Fibroblast of lung (primary cell): Measurements from ENCODE around the gene GARNL3. TPM values are rescaled to one million over a fixed set of nuclear protein-coding genes. Genes with fewer than 3 reads are reported as not detected.

Source experiments
- DNase-seq, 2 donors: peaks; one replicate each; pipeline versions ENCODE4 v3.0.0 to v3.0.0-alpha.2; 2010; ENCODE audit warnings: low read depth in 2 of 2
- H2AFZ ChIP-seq: 2 replicates; pipeline ENCODE4 v1.5.1; 2012; ENCODE audit warnings: low read length, control low read depth, inconsistent platforms
- H3K27ac ChIP-seq: 2 replicates; pipeline ENCODE4 v1.5.1; 2011; ENCODE audit warnings: low read length, control low read depth; ENCODE audit not compliant: insufficient read depth
- H3K27me3 ChIP-seq: 2 replicates; pipeline ENCODE4 v1.5.1; 2011; ENCODE audit warnings: mild to moderate bottlenecking, low read length; ENCODE audit not compliant: control insufficient read depth, insufficient read depth
- H3K36me3 ChIP-seq: 2 replicates; pipeline ENCODE4 v1.5.1; 2011; ENCODE audit warnings: low read length; ENCODE audit not compliant: control insufficient read depth, insufficient read depth
- H3K4me1 ChIP-seq: 2 replicates; pipeline ENCODE4 v1.5.1; 2011; ENCODE audit warnings: low read length; ENCODE audit not compliant: control insufficient read depth, insufficient read depth; ENCODE audit errors: extremely low read depth
- H3K4me2 ChIP-seq: 2 replicates; pipeline ENCODE4 v1.5.1; 2011; ENCODE audit warnings: low read length, control low read depth; ENCODE audit not compliant: insufficient read depth; ENCODE audit errors: extremely low read depth
- H3K4me3 ChIP-seq, 4 experiments: fragments of 200-600 bp in 1 of 4; sonication (generic) in 1 of 4; replicated peaks in 1 of 4; 2 replicates each; pipeline ENCODE4 v1.5.1; 2011 to 2016; ENCODE audit warnings: low read length in 4 of 4, low read depth in 3 of 4, mild to moderate bottlenecking in 3 of 4, control low read depth in 2 of 4, inconsistent platforms in 1 of 4, mixed read lengths in 1 of 4; ENCODE audit not compliant: insufficient read depth in 1 of 4; ENCODE audit errors: control extremely low read depth in 1 of 4
- H3K79me2 ChIP-seq: 2 replicates; pipeline ENCODE4 v1.5.1; 2012; ENCODE audit warnings: mild to moderate bottlenecking, low read length, inconsistent platforms; ENCODE audit not compliant: control insufficient read depth, insufficient read depth
- H3K9ac ChIP-seq: 2 replicates; pipeline ENCODE4 v1.5.1; 2011; ENCODE audit warnings: mild to moderate bottlenecking, low read length, control low read depth; ENCODE audit not compliant: insufficient read depth
- H3K9me3 ChIP-seq: 2 replicates; pipeline ENCODE4 v1.5.1; 2012; ENCODE audit warnings: low read depth, low read length; ENCODE audit not compliant: control insufficient read depth, insufficient read depth
- H4K20me1 ChIP-seq: 2 replicates; pipeline ENCODE4 v1.5.1; 2011; ENCODE audit warnings: low read length; ENCODE audit not compliant: control insufficient read depth, insufficient read depth; ENCODE audit errors: extremely low read depth
- EZH2 ChIP-seq: IDR thresholded peaks from 2 replicates; pipeline ENCODE4 v1.5.1; 2012; ENCODE audit warnings: low read length, control low read depth, mild to moderate bottlenecking; ENCODE audit errors: missing control alignments
- polyA plus RNA-seq, 2 donors: library from polyadenylated mRNA; depleted of rRNA in 1 of 2; stranded (reverse) in 1 of 2; unstranded in 1 of 2; fragments of >200 nt; gene quantifications; 2 replicates each; pipeline ENCODE4 v1.2.1, GENCODE V29; 2011 to 2012; ENCODE audit warnings: missing spikeins in 1 of 2
- total RNA-seq: library from RNA; depleted of rRNA; stranded (reverse); fragments of >200 nt; gene quantifications from 2 replicates; pipeline ENCODE4 v1.2.1, GENCODE V29; 2014
- TF ChIP-seq, protein P1 (sequence below), 2 donors: IDR thresholded peaks in 1 of 2; conservative IDR thresholded peaks in 1 of 2; 1 replicate in 1 of 2; 2 replicates in 1 of 2; pipeline ENCODE4 v1.5.1; 2011 to 2012; ENCODE audit warnings: low read length in 2 of 2, control low read depth in 1 of 2, inconsistent platforms in 1 of 2, low read depth in 1 of 2, mild to moderate bottlenecking in 1 of 2

Gene GARNL3
- total and polyA plus RNA-seq, 2 donors (not counting 1 experiment from before 2014, with no cell fraction given) = 1.5 to 6.4 TPM

DNA sequence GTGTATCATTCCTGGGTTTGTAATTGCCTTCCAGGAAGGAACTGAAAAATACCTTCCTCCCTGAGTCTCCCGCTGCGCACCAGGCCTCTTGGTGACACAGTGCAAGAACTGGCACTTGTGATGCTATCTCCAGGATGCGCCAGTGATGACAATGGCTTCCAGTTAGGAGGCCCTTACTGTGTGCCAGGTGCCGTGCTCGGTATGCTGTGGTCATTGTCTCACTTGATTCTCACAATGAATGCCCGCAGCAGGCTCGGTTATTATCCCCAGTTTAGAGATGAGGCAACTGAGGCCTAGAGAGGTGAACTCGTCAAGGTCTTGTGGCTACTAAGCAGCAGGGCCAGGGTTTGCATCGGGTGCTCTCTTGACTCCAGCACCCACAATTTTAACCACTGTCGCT, 100.9 kb downstream of the GARNL3 start:
- H3K27ac ChIP-seq = no peak overlapping the region
- H3K9me3 ChIP-seq = no peaks in the 10 kb centered on the region
- H3K9ac ChIP-seq = no peak overlapping the region
- TF ChIP-seq, protein P1, sequence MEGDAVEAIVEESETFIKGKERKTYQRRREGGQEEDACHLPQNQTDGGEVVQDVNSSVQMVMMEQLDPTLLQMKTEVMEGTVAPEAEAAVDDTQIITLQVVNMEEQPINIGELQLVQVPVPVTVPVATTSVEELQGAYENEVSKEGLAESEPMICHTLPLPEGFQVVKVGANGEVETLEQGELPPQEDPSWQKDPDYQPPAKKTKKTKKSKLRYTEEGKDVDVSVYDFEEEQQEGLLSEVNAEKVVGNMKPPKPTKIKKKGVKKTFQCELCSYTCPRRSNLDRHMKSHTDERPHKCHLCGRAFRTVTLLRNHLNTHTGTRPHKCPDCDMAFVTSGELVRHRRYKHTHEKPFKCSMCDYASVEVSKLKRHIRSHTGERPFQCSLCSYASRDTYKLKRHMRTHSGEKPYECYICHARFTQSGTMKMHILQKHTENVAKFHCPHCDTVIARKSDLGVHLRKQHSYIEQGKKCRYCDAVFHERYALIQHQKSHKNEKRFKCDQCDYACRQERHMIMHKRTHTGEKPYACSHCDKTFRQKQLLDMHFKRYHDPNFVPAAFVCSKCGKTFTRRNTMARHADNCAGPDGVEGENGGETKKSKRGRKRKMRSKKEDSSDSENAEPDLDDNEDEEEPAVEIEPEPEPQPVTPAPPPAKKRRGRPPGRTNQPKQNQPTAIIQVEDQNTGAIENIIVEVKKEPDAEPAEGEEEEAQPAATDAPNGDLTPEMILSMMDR (conservative IDR thresholded peaks at IDR 0.05 in 1 of 2, IDR thresholded peaks at IDR 0.05 in 1 of 2; ENCODE audit: low read depth in 1 of 2, low read length in 2 of 2) = no peak
- TF ChIP-seq EZH2 = no peak
- no peaks in the 10 kb centered on the region for H3K79me2 ChIP-seq
- H3K27me3 ChIP-seq = peaks cover 2% of the 10 kb centered on the region
- no peak for DNase-seq
- no peaks in the 10 kb centered on the region for H4K20me1 ChIP-seq
- no peaks in the 10 kb centered on the region for H3K4me1 ChIP-seq
- no peak overlapping the region for H3K4me2 ChIP-seq
- H2AFZ ChIP-seq = no peak overlapping the region
- H3K4me3 ChIP-seq = no peak overlapping the region
- no peaks in the 10 kb centered on the region for H3K36me3 ChIP-seq

DNA sequence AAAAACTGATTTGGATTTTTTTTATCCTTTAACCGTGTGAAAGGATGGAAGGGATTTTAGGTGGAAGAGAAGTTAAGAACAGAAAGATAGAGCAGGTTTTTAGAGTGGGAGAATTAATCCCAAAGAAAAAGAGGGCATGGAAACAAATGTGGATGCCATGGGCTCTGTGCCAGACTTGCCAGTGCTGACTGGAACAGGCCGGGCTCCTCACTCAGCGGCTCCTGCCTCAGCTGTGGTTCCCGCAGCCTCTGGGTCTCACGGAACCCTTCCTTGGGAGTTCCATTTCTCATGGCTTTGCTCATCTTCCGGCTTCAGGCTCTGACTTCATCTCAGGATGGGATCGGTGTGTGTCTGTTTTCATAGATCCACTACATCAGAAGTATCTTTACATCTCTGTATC, 102.0 kb downstream of the GARNL3 start:
- H3K27ac ChIP-seq = no peak overlapping the region
- no peak for DNase-seq
- H3K9ac ChIP-seq = no peak overlapping the region
- H3K9me3 ChIP-seq = no peaks in the 10 kb centered on the region
- peaks cover 6% of the 10 kb centered on the region for H3K27me3 ChIP-seq
- no peaks in the 10 kb centered on the region for H3K4me1 ChIP-seq
- H3K4me2 ChIP-seq = no peak overlapping the region
- H4K20me1 ChIP-seq = no peaks in the 10 kb centered on the region
- TF ChIP-seq EZH2 = no peak
- TF ChIP-seq, protein P1 (conservative IDR thresholded peaks at IDR 0.05 in 1 of 2, IDR thresholded peaks at IDR 0.05 in 1 of 2; ENCODE audit: low read depth in 1 of 2, low read length in 2 of 2) = no peak
- H3K36me3 ChIP-seq = no peaks in the 10 kb centered on the region
- H3K4me3 ChIP-seq = no peak overlapping the region
- H3K79me2 ChIP-seq = no peaks in the 10 kb centered on the region
- no peak overlapping the region for H2AFZ ChIP-seq

DNA sequence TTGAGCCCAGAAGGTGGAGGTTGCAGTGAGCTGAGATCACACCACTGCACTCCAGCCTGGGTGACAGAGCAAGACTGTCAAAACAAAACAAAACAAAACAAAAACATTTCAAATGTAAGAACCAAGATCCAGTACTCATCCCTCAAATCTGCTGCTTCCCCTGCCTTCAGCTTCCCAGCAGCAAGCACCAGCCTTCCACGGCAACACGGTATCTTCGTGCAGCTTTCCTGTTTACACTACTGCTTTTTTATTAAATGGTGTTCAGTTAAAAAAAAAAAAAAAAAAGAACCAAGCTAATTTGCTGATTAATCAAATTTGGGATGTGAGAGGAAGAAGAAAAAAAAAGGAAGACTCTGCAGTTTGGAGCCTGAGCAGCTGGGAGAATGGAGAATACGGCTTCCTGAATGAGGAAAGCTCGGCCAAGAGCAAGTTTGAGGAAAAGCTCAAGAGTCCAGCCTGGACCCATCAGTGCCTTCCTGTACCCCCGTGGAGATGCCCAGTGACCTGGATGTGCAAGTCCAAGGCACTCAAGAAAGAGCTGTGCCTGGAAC, 104.4 kb downstream of the GARNL3 start:
- Histone ChIP-seq H3K27ac (no peak overlapping the region), H2AFZ (no peak overlapping the region), H3K9me3 (no peaks in the 10 kb centered on the region), H3K9ac (no peak overlapping the region), H3K79me2 (no peaks in the 10 kb centered on the region), H3K4me3 (no peak overlapping the region), H4K20me1 (no peaks in the 10 kb centered on the region), H3K36me3 (no peaks in the 10 kb centered on the region), H3K27me3 (peaks cover 8% of the 10 kb centered on the region), H3K4me1 (no peaks in the 10 kb centered on the region), H3K4me2 (no peak overlapping the region)
- DNase-seq = no peak
- TF ChIP-seq, protein P1 (conservative IDR thresholded peaks at IDR 0.05 in 1 of 2, IDR thresholded peaks at IDR 0.05 in 1 of 2; ENCODE audit: low read depth in 1 of 2, low read length in 2 of 2) = no peak
- TF ChIP-seq EZH2 = no peak
